ENCODE results near the gene GDF15.

The GDF15 gene

DNA sequence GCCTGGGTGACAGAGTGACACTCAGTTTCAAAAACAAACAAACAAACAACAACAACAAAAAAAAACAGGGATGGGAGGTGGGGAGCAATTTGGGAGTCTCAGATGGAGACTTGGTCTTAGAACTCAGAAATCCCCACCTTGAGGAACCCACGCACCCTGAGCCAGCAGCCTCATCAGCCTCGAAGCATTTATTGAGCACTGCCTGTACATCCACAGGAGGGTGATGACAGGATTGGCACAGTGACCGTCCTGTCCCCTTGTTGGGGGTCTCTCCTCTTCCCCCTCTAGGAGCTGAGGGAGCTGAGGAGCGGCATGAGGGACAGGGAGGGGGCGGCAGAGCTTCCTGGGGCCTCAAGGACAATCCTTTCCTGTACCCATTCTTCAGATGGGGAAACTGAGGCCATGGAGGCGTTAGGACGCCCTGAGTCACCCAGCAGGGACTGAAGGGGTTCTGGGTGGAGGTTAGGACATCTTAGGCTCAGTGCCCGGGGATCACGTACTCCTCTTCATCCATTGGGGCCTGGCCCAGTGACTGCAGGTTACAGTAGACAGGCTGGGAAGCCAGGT lies 5.6 kb downstream of the GDF15 start:
- Histone ChIP-seq H3F3A (ENCODE audit: insufficient read depth) (no peaks in the 10 kb centered on the region), H3K9ac (ENCODE audit: low read length) (no peak overlapping the region), H4K20me1 (ENCODE audit: low read depth, low read length) (no peaks in the 10 kb centered on the region), H3K4me3 (ENCODE audit: insufficient read depth, low read length, poor library complexity, severe bottlenecking) (no peak overlapping the region), H3K9me2 (replicated peaks; ENCODE audit: insufficient read depth, low read length) (no peaks in the 10 kb centered on the region), H3K27ac (ENCODE audit: low read depth, low read length) (no peak overlapping the region), H2AFZ (ENCODE audit: low read depth, low read length, severe bottlenecking) (no peak overlapping the region), H3K27me3 (ENCODE audit: low read length) (no peaks in the 10 kb centered on the region; the same call in 1 of the 2 replicates), H3K9me3 (ENCODE audit: insufficient read depth, low read length) (no peaks in the 10 kb centered on the region), H3K79me2 (ENCODE audit: insufficient read depth, low read length) (no peaks in the 10 kb centered on the region), H3K36me3 (ENCODE audit: low read length) (no peaks in the 10 kb centered on the region), H3K4me2 (ENCODE audit: low read depth, low read length, poor library complexity, severe bottlenecking) (no peak overlapping the region)
- TF ChIP-seq EZH2phosphoT487 (conservative IDR thresholded peaks at IDR 0.05; ENCODE audit: low read length) = no peak
- TF ChIP-seq, protein P1, sequence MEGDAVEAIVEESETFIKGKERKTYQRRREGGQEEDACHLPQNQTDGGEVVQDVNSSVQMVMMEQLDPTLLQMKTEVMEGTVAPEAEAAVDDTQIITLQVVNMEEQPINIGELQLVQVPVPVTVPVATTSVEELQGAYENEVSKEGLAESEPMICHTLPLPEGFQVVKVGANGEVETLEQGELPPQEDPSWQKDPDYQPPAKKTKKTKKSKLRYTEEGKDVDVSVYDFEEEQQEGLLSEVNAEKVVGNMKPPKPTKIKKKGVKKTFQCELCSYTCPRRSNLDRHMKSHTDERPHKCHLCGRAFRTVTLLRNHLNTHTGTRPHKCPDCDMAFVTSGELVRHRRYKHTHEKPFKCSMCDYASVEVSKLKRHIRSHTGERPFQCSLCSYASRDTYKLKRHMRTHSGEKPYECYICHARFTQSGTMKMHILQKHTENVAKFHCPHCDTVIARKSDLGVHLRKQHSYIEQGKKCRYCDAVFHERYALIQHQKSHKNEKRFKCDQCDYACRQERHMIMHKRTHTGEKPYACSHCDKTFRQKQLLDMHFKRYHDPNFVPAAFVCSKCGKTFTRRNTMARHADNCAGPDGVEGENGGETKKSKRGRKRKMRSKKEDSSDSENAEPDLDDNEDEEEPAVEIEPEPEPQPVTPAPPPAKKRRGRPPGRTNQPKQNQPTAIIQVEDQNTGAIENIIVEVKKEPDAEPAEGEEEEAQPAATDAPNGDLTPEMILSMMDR (IDR thresholded peaks at IDR 0.05; ENCODE audit: insufficient read depth, low read length, poor library complexity, severe bottlenecking) = no peak

DNA sequence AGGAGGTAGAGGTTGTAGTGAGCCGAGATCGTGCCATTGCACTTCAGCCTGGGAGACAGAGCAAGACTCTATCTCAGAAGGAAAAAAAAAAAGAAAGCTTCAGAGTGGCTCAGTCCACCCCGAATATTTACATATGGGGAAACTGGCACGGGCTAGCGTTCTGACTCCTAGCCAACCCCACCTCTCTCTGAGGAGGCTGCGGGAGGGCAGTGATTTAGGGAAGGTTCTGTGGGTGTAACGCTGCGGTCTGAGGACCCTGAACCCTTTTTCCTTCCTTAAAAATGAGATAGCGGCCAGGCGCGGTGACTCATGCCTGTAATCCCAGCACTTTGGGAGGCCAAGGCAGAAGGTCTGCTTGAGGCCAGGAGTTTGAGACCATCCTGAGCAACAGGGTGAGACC lies 6.5 kb downstream of the GDF15 start:
- TF ChIP-seq, protein P1 (IDR thresholded peaks at IDR 0.05; ENCODE audit: insufficient read depth, low read length, poor library complexity, severe bottlenecking) = no peak
- no peak for TF ChIP-seq EZH2phosphoT487 (conservative IDR thresholded peaks at IDR 0.05; ENCODE audit: low read length)
- no peak overlapping the region for H3K27ac ChIP-seq (ENCODE audit: low read depth, low read length)
- H3K27me3 ChIP-seq (ENCODE audit: low read length) = no peaks in the 10 kb centered on the region; the same call in 1 of the 2 replicates
- H3K4me2 ChIP-seq (ENCODE audit: low read depth, low read length, poor library complexity, severe bottlenecking) = no peak overlapping the region
- no peak overlapping the region for H3K9ac ChIP-seq (ENCODE audit: low read length)
- no peaks in the 10 kb centered on the region for H3K36me3 ChIP-seq (ENCODE audit: low read length)
- H3K9me3 ChIP-seq (ENCODE audit: insufficient read depth, low read length) = no peaks in the 10 kb centered on the region
- H4K20me1 ChIP-seq (ENCODE audit: low read depth, low read length) = no peaks in the 10 kb centered on the region
- H3K4me3 ChIP-seq (ENCODE audit: insufficient read depth, low read length, poor library complexity, severe bottlenecking) = no peak overlapping the region
- no peaks in the 10 kb centered on the region for H3K9me2 ChIP-seq (replicated peaks; ENCODE audit: insufficient read depth, low read length)
- no peaks in the 10 kb centered on the region for H3F3A ChIP-seq (ENCODE audit: insufficient read depth)
- H2AFZ ChIP-seq (ENCODE audit: low read depth, low read length, severe bottlenecking) = no peak overlapping the region
- H3K79me2 ChIP-seq (ENCODE audit: insufficient read depth, low read length) = no peaks in the 10 kb centered on the region

DNA sequence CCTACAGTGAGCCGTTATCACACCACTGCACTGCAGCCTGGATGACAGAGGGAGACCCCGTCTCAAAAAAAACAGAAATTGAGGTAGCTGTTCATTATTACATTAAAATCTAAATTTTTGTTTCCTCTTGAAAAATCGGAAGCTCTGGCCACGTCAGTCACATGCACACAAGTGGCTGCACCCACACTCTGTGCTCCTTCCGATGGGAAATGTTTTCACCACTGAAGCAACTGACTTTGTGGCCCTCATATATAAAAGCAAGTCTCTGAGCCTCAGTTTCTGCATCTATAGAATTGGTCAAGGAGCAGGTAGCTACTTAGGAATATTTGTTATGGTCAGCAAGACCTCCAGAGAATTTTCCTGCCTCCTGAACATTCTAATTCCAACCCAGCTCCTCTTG lies 7.0 kb downstream of the GDF15 start:
- H3K27ac ChIP-seq (ENCODE audit: low read depth, low read length) = no peak overlapping the region
- H3K9me2 ChIP-seq (replicated peaks; ENCODE audit: insufficient read depth, low read length) = no peaks in the 10 kb centered on the region
- no peaks in the 10 kb centered on the region for H3K9me3 ChIP-seq (ENCODE audit: insufficient read depth, low read length)
- H4K20me1 ChIP-seq (ENCODE audit: low read depth, low read length) = no peaks in the 10 kb centered on the region
- no peak overlapping the region for H2AFZ ChIP-seq (ENCODE audit: low read depth, low read length, severe bottlenecking)
- H3F3A ChIP-seq (ENCODE audit: insufficient read depth) = no peaks in the 10 kb centered on the region
- H3K36me3 ChIP-seq (ENCODE audit: low read length) = no peaks in the 10 kb centered on the region
- TF ChIP-seq, protein P1 (IDR thresholded peaks at IDR 0.05; ENCODE audit: insufficient read depth, low read length, poor library complexity, severe bottlenecking) = no peak
- no peak overlapping the region for H3K4me2 ChIP-seq (ENCODE audit: low read depth, low read length, poor library complexity, severe bottlenecking)
- no peak overlapping the region for H3K4me3 ChIP-seq (ENCODE audit: insufficient read depth, low read length, poor library complexity, severe bottlenecking)
- no peak overlapping the region for H3K9ac ChIP-seq (ENCODE audit: low read length)
- no peaks in the 10 kb centered on the region; the same call in 1 of the 2 replicates for H3K27me3 ChIP-seq (ENCODE audit: low read length)
- H3K79me2 ChIP-seq (ENCODE audit: insufficient read depth, low read length) = no peaks in the 10 kb centered on the region
